ENCODE results near the gene STMP1. TPM values are rescaled to one million over a fixed set of nuclear protein-coding genes. Genes with fewer than 3 reads are reported as not detected.

Gene STMP1
- total RNA-seq, 1 experiment from 2014 or later, result 26.1 TPM

DNA sequence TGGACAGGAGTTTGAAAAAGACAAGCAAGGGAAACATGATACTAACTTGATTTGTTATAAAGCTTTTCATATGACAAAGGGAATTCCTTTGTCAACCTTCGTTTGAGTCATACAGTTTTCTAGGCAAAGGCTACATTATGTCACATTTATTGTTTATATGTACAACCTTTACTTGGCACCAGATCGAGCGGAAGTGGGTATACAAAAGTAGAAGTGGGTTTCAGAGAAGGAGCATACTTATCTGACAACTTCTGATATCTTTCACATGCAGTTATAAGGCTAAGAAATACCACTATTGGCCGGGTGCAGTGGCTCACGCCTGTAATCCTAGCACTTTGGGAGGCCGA, 11.0 kb downstream of the STMP1 start:
- TF ChIP-seq IRF2 (CRISPR knock-in tag; IDR thresholded peaks at IDR 0.05; ENCODE audit: borderline replicate concordance, low read depth), result no peak
- no peak for TF ChIP-seq ETV6 (CRISPR knock-in tag; IDR thresholded peaks at IDR 0.05)
- TF ChIP-seq, protein P1, sequence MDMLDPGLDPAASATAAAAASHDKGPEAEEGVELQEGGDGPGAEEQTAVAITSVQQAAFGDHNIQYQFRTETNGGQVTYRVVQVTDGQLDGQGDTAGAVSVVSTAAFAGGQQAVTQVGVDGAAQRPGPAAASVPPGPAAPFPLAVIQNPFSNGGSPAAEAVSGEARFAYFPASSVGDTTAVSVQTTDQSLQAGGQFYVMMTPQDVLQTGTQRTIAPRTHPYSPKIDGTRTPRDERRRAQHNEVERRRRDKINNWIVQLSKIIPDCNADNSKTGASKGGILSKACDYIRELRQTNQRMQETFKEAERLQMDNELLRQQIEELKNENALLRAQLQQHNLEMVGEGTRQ (CRISPR knock-in tag; IDR thresholded peaks at IDR 0.05), result no peak
- no peak for TF ChIP-seq TEAD4 (CRISPR knock-in tag; IDR thresholded peaks at IDR 0.05)
- TF ChIP-seq ZNF532 (CRISPR knock-in tag; IDR thresholded peaks at IDR 0.05; ENCODE audit: borderline replicate concordance), result no peak
- no peak for TF ChIP-seq AFF4 (CRISPR knock-in tag; IDR thresholded peaks at IDR 0.05; ENCODE audit: borderline replicate concordance)
- TF ChIP-seq, protein P2, sequence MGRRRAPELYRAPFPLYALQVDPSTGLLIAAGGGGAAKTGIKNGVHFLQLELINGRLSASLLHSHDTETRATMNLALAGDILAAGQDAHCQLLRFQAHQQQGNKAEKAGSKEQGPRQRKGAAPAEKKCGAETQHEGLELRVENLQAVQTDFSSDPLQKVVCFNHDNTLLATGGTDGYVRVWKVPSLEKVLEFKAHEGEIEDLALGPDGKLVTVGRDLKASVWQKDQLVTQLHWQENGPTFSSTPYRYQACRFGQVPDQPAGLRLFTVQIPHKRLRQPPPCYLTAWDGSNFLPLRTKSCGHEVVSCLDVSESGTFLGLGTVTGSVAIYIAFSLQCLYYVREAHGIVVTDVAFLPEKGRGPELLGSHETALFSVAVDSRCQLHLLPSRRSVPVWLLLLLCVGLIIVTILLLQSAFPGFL (CRISPR knock-in tag; IDR thresholded peaks at IDR 0.05; ENCODE audit: borderline replicate concordance), result no peak
- TF ChIP-seq EMX1 (CRISPR knock-in tag; IDR thresholded peaks at IDR 0.05), result no peak
- no peak for TF ChIP-seq PRDM15 (CRISPR knock-in tag; IDR thresholded peaks at IDR 0.05)
- no peak for TF ChIP-seq ZNF423 (CRISPR knock-in tag; IDR thresholded peaks at IDR 0.05)
- no peak for TF ChIP-seq GRHL2 (CRISPR knock-in tag; IDR thresholded peaks at IDR 0.05; ENCODE audit: insufficient replicate concordance, severe bottlenecking)
- no peak for TF ChIP-seq CREB1 (CRISPR knock-in tag; IDR thresholded peaks at IDR 0.05)
- no peak for TF ChIP-seq TCF7 (CRISPR knock-in tag; IDR thresholded peaks at IDR 0.05; ENCODE audit: low read depth)
- TF ChIP-seq, protein P3, sequence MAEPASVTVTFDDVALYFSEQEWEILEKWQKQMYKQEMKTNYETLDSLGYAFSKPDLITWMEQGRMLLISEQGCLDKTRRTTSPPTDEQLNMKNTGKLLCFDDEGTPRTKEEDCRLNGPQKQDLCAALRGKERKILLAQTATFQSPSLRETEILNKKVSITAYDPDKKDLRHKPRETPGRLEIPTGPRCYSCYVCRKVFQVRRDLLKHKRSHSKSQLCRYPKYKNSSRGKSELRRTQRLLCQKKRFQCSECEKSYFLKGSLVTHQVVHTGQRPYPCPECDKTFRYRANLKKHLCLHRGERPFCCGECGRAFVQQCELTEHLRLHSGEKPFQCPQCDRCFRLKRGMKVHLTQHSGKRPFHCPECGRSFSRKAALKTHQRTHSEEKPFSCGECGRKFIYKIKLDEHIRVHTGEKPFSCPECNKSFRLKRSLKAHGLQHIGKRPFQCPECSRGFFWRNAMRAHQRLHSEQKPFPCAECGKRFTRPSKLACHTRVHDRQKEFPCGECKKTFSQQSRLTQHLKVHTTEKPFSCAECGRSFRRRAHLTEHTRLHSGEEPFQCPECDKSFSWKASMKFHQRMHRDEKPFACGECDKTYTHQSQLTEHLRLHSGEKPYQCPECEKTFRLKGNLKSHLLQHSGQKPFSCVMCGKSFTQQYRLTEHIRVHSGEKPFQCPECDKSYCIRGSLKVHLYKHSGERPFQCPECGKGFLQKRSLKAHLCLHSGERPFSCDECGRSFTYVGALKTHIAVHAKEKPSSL (CRISPR knock-in tag; conservative IDR thresholded peaks at IDR 0.05), result no peak
- TF ChIP-seq MXD4 (CRISPR knock-in tag; IDR thresholded peaks at IDR 0.05; ENCODE audit: borderline replicate concordance), result no peak
- no peak for TF ChIP-seq ZNF416 (CRISPR knock-in tag; IDR thresholded peaks at IDR 0.05)
- TF ChIP-seq GTF2I (CRISPR knock-in tag; conservative IDR thresholded peaks at IDR 0.05), result no peak
- TF ChIP-seq MAX (CRISPR knock-in tag; IDR thresholded peaks at IDR 0.05), result no peak
- TF ChIP-seq OVOL2 (CRISPR knock-in tag; IDR thresholded peaks at IDR 0.05; ENCODE audit: borderline replicate concordance), result no peak
- TF ChIP-seq ZNF317 (CRISPR knock-in tag; IDR thresholded peaks at IDR 0.05; ENCODE audit: borderline replicate concordance, low read depth), result no peak
- peaks cover 6% of the 10 kb centered on the region for H3K9me3 Mint-ChIP-seq
- H3K27ac Mint-ChIP-seq, result no peak overlapping the region
- H3K27me3 Mint-ChIP-seq (ENCODE audit: low read depth), result no peaks in the 10 kb centered on the region
- ATAC-seq (no peak), DNase-seq (ENCODE audit: low spot score) (no peak)
- ChIA-PET POLR2A (interaction anchor here (1.3 kb wide), 1 partner anchor 11 kb away, joined by 4 read pairs; the partner anchor contains the start of gene STMP1), CTCF (interaction anchor here (0.7 to 5.1 kb wide), 23 partner anchors 8 to 399 kb away, joined by 3 to 24 read pairs (median 6); partner anchors contain the start of genes SLC13A4 and STMP1)
- H3K4me3 Mint-ChIP-seq, result no peak overlapping the region
- peaks cover 27% of the 10 kb centered on the region for H3K36me3 Mint-ChIP-seq
- peaks cover 7% of the 10 kb centered on the region for H3K4me1 Mint-ChIP-seq

All from WTC11 (cell line).